HG03097 (cell line): ENCODE measurements around the gene FMOD.

Source experiments
- ATAC-seq: cut with Tn5 transposase; IDR thresholded peaks from one replicate; pipeline ENCODE4 v1.9.1; 2021; ENCODE audit not compliant: unreplicated experiment, low FRiP score

The FMOD gene

DNA sequence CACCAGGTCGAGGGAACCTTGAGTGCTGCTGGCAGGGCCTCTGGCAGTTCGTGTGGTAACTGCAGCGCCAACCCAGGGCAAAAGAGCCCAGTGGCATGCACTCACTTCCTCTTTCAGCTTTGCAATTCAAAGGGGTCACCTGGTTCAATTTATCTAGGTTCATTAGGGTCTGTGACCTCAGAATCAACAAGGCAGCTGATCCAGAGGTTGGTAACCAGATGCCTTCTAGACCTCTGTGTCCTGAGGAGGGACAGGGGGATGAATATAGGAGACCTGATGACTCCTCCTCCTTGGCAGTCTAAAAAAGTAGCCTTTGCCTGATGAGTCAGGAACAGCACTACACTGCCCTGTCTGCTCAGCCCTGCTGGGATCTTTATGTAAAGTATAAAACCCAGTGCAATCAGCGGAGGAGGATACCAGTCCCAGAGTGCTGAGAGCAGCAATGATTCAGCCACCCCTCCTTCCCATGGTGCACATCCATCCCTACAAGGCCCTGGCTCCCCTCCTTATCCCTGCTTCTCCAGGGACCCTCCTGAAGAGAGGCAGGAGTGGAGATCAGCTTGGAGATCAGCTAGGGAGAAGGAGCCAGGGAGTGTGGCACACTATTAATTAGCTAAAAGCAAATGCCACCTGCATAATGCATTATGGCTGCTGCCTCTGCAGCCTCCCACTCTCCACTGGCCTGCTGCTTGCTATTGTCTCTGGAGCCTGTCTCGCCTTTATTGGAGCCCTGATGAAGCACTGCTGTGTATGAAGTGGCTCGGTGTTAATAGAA lies 11.2 kb upstream of the FMOD start:
- no peak for ATAC-seq

GRCh38 chr1:203360547-203361185 lies 9.7 kb upstream of the FMOD start:
- ATAC-seq = no peak

DNA sequence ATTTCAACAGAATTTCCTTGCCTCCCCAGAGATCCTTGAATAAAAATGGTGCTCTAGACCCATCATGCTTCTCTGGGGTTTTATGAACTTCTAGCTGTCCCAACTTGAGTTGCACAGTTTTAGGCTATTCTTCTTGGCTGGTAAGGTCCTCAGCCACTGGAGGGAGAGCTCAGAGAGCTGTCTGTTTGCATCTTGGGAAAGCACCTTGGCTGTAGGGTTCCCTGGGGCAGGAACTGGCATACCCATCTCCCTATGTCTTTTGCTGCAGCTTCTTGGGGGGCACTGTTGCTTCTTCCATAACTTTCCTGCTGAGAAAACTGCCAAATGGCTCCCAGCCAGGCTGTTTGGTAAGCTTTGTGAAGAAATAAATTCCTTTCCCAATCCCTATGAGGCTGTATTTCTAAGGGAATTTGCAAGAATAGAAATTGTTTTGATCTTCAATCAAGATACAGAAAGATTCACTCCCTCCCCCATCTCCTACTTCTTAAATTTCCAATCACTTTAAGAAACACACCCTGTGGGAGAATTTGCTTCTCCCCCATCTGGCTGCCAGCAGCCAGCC lies 8.2 kb upstream of the FMOD start:
- ATAC-seq = no peak

DNA sequence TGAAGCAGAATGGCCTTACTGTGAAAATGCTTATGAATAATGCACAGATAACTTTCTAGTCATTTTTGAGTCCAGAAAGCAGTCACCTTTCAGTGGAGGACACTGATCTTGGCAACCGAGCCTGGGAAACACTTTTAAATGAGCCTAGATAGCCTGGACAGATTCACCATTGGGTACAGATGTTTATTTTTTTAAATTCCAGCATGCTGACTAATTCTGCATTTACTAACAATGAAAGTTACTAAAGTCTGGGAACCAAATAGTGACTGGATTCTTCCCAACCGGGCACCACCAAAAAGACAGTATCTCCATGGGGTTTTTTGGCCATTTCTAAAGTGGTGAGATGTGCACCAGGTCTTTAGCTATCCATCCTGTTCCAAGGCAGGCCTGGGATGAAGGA lies 3.3 kb upstream of the FMOD start:
- ATAC-seq = no peak

DNA sequence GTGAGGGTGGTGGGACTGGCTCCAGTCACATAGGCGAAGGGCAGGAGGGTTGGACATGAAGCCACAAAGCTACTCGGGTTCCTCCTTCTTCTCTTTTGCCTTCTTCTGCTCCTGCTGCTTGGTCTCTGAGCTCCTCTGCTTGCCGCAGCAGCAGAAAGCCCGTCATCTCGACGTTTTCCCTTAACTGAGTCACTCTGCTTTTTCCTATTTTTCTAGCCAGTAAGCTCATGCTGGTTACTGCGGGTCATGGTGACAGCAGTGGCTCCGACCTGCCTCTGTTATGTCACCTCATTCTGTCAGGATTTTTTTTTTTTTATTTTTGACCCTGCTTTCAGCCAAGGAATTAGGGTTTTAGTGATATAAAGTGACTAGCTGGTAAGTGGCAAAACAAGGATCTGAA lies 2.6 kb upstream of the FMOD start:
- ATAC-seq = no peak

DNA sequence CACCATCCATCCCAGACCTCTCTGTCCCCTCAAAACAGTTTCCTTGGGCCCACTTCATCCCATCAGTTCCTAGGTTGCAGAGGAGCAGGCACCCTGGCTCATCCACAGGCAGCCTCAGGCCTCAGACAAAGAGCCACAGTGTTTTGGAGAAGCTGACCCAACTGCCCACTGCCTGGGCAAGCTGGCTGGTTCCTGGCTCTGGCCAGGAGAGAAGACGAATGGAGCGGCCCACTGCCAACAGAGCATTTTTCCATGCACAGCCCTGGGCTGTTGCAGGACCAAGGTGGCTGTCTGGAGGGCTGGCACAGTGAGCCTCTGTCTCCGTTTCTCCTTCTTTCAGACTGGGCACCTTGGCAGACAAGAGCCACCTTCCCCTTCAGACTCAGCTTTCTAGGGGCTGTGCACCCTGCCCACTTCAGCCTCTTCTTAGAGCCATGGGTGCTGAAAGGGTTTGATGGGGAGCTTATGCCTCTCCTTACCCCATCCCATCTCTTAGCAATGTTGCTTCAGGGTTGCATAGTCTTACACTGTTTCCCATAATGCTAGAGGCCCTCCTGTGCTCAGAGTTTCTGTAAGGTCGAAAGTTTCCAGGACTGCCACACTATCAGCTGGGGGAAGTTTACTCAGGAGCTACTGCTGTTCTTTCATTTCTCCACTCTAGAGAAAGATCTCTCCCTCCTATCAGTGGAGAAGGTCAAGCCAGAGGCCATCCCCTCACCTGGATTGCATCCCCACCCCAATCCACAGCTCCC lies 973 bp downstream of the FMOD start:
- no peak for ATAC-seq

DNA sequence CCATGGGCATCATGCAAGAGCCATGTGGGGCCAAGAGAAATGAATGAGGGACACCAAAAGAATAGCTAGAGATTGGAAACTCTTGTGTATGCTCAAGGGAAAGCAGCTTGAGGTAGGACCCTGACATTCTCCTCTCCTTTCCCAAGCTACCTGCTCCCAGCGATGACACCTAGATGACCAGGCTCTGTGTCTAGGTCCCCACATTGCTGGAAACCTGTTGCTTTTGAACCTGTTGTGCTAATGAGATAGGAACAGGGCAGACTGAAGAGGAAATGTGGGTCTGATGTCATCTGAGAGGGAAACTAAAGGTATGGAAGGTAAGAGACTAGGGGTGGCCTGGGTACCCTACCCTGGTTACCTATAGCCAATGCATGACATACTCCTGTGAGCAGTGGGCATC lies 1.8 kb downstream of the FMOD start:
- ATAC-seq = no peak

DNA sequence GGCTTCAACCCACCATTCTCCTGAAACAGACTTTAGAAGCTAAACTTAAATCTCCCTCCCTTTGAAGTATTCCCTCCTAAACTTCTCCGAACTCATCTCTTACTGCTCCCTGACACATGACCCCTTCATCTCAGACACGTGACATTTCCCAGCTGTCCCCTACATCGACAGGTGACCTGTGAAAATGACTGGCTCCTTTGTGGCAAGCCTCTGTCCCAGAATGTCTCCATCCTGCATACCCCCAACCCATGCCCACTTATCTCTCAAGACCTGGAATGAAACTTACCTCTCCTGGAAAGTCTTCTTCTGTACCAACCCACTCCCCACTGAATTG lies 4.2 kb downstream of the FMOD start:
- no peak for ATAC-seq

- ATAC-seq = no peak
Observed at GRCh38 chr1:203346060-203346768, 4.7 kb downstream of the FMOD start.

GRCh38 chr1:203343956-203344754 lies 6.8 kb downstream of the FMOD start:
- no peak for ATAC-seq

DNA sequence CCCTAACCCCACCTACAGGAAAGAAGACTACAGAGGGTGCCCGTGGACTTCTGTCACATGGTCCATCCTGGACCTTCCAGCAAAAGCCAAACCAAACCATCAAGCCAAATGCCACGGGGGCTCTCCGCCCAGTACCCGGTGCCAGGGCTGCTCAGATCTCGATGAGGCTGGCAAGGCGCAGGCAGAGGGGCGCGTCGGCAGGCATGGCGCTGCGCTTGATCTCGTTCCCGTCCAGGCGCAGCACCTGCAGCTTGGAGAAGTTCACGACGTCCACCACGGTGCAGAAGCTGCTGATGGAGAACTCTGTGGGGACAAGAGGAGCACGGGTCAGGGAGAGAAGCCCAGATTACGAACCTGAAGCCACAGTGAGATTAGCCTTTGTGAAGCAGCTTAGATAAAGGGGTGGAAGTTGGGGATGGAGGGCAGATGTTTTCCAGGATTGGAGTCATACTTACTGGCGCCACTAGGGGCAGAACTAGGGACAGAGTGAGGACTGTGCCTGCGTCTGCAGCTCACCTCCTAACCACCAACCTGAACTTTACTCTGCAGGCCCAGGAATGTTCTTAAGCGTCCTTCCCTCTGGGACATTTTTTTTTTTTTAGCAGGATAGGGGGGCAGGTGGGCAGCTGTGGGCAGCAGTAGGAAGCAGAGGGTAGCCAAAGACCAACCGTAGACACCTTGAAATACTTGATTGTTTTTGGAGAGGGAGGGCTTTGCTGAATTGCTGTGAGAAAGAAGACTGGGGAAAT lies 8.6 kb downstream of the FMOD start:
- ATAC-seq = peak; percentile 54

GRCh38 chr1:203340112-203340790 lies 10.7 kb downstream of the FMOD start:
- no peak for ATAC-seq

DNA sequence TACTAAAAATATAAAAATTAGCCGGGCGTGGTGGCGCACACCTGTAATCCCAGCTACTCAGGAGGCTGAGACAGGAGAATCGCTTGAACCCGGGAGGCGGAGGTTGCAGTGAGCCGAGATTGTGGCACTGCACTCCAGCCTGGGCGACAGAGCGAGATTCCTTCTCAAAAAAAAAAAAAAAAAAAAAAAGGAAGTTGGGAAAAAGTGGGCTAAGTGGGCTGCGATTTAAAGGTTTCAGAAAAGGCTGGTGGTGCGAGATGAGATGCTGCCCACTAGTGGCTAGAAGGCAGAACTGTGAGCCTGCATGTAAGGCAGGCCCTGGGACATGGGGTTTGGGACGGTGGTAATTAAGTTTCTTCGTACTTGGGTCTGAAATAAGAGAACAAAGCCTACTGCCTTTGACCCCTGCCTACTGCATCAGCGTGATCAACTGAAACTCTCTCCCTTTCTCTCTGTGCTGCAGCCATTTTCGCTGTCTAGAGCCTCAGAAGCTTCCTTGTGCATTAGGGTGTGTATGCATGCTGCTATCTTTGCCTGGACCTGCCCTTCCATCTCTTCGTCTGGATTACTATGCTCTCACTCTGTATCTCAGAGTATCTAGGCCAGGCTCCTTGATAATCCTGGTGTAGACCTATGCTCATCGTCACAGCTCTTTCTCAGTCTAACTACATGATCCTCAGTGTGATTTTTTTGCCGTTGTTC lies 12.4 kb downstream of the FMOD start:
- ATAC-seq = no peak

GRCh38 chr1:203336097-203336496 lies 14.8 kb downstream of the FMOD start:
- ATAC-seq = no peak

DNA sequence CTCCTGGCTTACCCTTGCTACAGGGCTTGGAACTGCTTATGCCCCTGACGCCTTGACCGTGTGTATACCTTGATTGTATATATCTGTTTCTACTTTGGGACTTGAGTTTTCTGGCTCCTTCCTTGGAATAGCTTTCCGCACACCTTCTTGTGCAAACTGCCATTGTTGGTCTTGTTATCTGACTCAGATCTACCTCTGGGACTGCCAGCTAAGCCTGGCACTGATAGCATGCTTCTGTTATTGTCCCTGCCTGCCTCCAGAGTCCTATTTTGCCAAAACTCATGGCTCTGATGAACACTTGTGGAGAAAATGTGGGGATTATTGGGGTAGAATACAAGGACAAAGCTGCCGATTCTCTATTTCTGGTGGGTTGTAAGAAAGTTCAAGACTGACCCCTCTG lies 15.4 kb downstream of the FMOD start:
- ATAC-seq = no peak

DNA sequence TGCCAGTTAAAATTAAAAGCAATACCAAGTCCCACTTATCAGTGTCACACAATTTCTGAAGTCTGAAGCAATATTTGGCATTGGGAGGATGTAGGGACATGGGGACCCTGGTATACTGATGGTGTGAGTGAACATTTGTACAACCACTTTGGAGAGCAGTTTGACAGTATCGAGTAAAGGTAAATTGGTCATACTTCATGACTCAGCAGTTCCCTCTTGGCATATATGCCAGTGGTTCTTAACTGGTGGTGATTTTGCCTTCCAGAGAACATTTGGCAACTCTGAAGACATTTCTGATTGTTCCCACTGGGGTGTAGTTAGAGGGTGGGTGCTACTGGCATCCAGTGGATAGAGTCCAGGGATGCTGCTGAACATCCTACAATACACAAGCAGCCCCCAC lies 19.7 kb downstream of the FMOD start:
- no peak for ATAC-seq

DNA sequence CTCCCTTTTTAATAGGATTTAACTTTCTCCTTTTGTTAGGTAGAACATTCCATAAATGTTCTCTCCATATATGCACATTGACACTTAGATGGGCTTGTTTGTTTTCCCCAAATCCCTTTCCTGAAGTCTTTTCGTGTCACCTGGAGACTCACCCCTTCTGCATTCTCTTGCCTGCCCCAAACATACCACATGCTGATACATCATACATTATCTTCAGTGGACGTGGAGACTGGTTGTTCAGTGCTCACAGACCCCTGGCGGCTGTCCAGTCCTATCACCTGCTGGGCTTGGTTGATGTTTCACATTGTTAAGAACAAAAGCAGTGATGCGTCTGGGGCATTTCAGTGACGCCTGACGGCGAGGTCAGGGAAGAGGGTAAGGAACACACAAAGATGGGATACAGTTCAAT lies 22.2 kb downstream of the FMOD start:
- ATAC-seq = no peak
